AG09309 (cell line): Measurements from ENCODE around the gene PIP4K2A.
A peak's percentile ranks its signal among the peaks of the same experiment; 100 is the strongest.

Experiments used
- DNase-seq: peaks from one replicate; pipeline ENCODE4 v3.0.0-alpha.2; 2010; ENCODE audit warnings: low read depth
- H3K4me3 ChIP-seq: 2 replicates; pipeline ENCODE4 v1.5.1; 2011; ENCODE audit warnings: mild to moderate bottlenecking, low read depth, low read length, moderate library complexity; ENCODE audit not compliant: control insufficient read depth
- CTCF ChIP-seq: IDR thresholded peaks from 2 replicates; pipeline ENCODE4 v1.5.1; 2011; ENCODE audit warnings: mild to moderate bottlenecking, low read depth, low read length, inconsistent platforms; ENCODE audit not compliant: insufficient read depth, control insufficient read depth; ENCODE audit errors: missing control alignments

Gene PIP4K2A

GRCh38 chr10:22628309-22628708 is 86.1 kb downstream of the PIP4K2A start:
- no peak overlapping the region for H3K4me3 ChIP-seq
- no peak for DNase-seq
- TF ChIP-seq CTCF: no peak

- no peak overlapping the region for H3K4me3 ChIP-seq
- TF ChIP-seq CTCF: no peak
- DNase-seq: no peak
These were observed 87.6 kb downstream of the PIP4K2A start for GRCh38 chr10:22626784-22627183.

DNA sequence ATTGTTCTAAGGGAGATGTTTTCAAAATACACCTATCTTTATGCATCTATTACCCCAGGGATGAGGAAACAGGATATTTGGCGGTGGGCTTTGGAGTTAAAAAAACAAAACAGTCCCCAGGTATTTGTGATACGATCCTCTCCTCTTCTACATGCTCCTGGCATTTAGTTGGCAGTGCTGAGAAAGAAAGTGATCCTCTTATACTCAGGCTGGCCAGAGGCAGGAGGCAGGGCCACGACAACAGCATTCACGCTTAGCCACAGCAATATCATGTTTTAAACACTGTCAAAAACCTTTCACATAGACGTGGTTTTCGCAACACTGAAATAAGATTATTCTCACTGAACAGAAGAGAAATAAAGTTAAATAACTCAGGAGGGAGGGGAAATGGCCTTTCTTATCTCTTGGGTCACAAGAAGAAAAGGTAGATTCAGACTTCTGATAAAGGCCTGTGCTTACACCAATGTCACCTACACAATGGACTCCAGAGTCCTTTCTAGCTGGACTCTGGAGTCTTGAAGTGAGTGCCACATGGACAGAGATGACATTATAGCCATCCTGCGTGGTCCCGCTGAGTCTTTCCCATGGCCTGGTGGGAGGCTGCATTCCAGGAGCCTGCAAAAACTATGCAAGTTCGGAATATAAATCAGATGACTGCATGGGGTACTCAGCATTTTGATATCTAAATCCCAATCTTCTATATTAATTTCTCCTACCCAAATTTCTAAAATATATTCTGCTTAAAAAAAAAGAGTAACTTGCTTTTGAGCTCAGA is 88.7 kb downstream of the PIP4K2A start:
- no peak overlapping the region for H3K4me3 ChIP-seq
- TF ChIP-seq CTCF: no peak
- no peak for DNase-seq

GRCh38 chr10:22624287-22624738 is 90.1 kb downstream of the PIP4K2A start:
- peak; percentile 46 for DNase-seq
- TF ChIP-seq CTCF: no peak

GRCh38 chr10:22623633-22624253 is 90.6 kb downstream of the PIP4K2A start:
- no peak for DNase-seq
- H3K4me3 ChIP-seq: no peak overlapping the region
- no peak for TF ChIP-seq CTCF

More at GRCh38 chr10:22624287-22624738, 90.1 kb downstream of the PIP4K2A start:
- no peak overlapping the region for H3K4me3 ChIP-seq

- TF ChIP-seq CTCF: no peak
- DNase-seq: no peak
- H3K4me3 ChIP-seq: no peak overlapping the region
These were observed 92.1 kb downstream of the PIP4K2A start for GRCh38 chr10:22622242-22622806.
